H9 (cell line): ENCODE data around the gene RSF1. TPM values are rescaled to one million over a fixed set of nuclear protein-coding genes. Genes with fewer than 3 reads are reported as not detected.

Source experiments
- DNase-seq: peaks from one replicate; pipeline ENCODE4 v3.0.0-alpha.2; 2017
- H2AFZ ChIP-seq: one replicate; pipeline ENCODE4 v1.6.1; 2013; ENCODE audit warnings: mild to moderate bottlenecking, low read length, control low read depth, moderate library complexity
- H2AK5ac ChIP-seq: 2 replicates; pipeline ENCODE4 v1.6.1; 2013; ENCODE audit warnings: low read length, control low read depth, mixed read lengths; ENCODE audit not compliant: insufficient read length
- H2BK120ac ChIP-seq: one replicate; pipeline ENCODE4 v1.6.1; 2013; ENCODE audit warnings: low read depth, mild to moderate bottlenecking, low read length, control low read depth, inconsistent platforms; ENCODE audit not compliant: poor library complexity, severe bottlenecking
- H2BK12ac ChIP-seq: 2 replicates; pipeline ENCODE4 v1.6.1; 2013; ENCODE audit warnings: low read length, control low read depth, mixed read lengths, low read depth; ENCODE audit not compliant: insufficient read length
- H2BK15ac ChIP-seq: 2 replicates; pipeline ENCODE4 v1.6.1; 2013; ENCODE audit warnings: low read depth, low read length, control low read depth
- H2BK20ac ChIP-seq: one replicate; pipeline ENCODE4 v1.6.1; 2013; ENCODE audit warnings: low read depth, mild to moderate bottlenecking, low read length, control low read depth, inconsistent platforms; ENCODE audit not compliant: poor library complexity, severe bottlenecking
- H2BK5ac ChIP-seq: 2 replicates; pipeline ENCODE4 v1.6.1; 2013; ENCODE audit warnings: low read length, control low read depth, mixed read lengths; ENCODE audit not compliant: insufficient read length
- H3K14ac ChIP-seq: 2 replicates; pipeline ENCODE4 v1.6.1; 2013; ENCODE audit warnings: low read length, control low read depth; ENCODE audit not compliant: insufficient read depth
- H3K18ac ChIP-seq: 2 replicates; pipeline ENCODE4 v1.6.1; 2013; ENCODE audit warnings: low read depth, mild to moderate bottlenecking, mixed read lengths, low read length, control low read depth; ENCODE audit not compliant: insufficient read length
- H3K23ac ChIP-seq: 2 replicates; pipeline ENCODE4 v1.6.1; 2013; ENCODE audit warnings: low read length, control low read depth, mixed read lengths, low read depth; ENCODE audit not compliant: insufficient read length
- H3K23me2 ChIP-seq: 2 replicates; pipeline ENCODE4 v1.6.1; 2013; ENCODE audit warnings: low read depth, mild to moderate bottlenecking, mixed read lengths, low read length, control low read depth; ENCODE audit not compliant: insufficient read length, poor library complexity, severe bottlenecking
- H3K27ac ChIP-seq: 2 replicates; pipeline ENCODE4 v1.5.1; 2013; ENCODE audit warnings: low read length, control low read depth, mixed read lengths, low read depth; ENCODE audit not compliant: insufficient read length
- H3K27me3 ChIP-seq: 2 replicates; pipeline ENCODE4 v1.6.1; 2013; ENCODE audit warnings: low read length, control low read depth, inconsistent platforms; ENCODE audit not compliant: insufficient read depth
- H3K4ac ChIP-seq: 2 replicates; pipeline ENCODE4 v1.6.1; 2013; ENCODE audit warnings: low read depth, mild to moderate bottlenecking, control low read depth, inconsistent platforms, low read length, moderate library complexity
- H3K4me1 ChIP-seq: 2 replicates; pipeline ENCODE4 v1.6.1; 2013; ENCODE audit warnings: low read length, control low read depth, inconsistent platforms; ENCODE audit not compliant: insufficient read depth
- H3K4me2 ChIP-seq: 2 replicates; pipeline ENCODE4 v1.6.1; 2013; ENCODE audit warnings: low read length, control low read depth, mixed read lengths; ENCODE audit not compliant: insufficient read length, insufficient read depth
- H3K56ac ChIP-seq: 2 replicates; pipeline ENCODE4 v1.6.1; 2013; ENCODE audit warnings: low read depth, mild to moderate bottlenecking, mixed read lengths, low read length, control low read depth; ENCODE audit not compliant: insufficient read length
- H3K79me1 ChIP-seq: 2 replicates; pipeline ENCODE4 v1.6.1; 2013; ENCODE audit warnings: low read depth, mild to moderate bottlenecking, moderate library complexity, low read length, control low read depth, inconsistent platforms; ENCODE audit not compliant: insufficient read depth, poor library complexity, severe bottlenecking
- H3K79me2 ChIP-seq: 2 replicates; pipeline ENCODE4 v1.6.1; 2013; ENCODE audit warnings: low read length, control low read depth, inconsistent platforms; ENCODE audit not compliant: insufficient read depth
- H3K9ac ChIP-seq: 2 replicates; pipeline ENCODE4 v1.6.1; 2013; ENCODE audit warnings: low read length, control low read depth, mixed read lengths; ENCODE audit not compliant: insufficient read length; ENCODE audit errors: extremely low read depth
- H3K9me3 ChIP-seq: one replicate; pipeline ENCODE4 v1.6.1; 2013; ENCODE audit warnings: low read depth, low read length, inconsistent platforms; ENCODE audit not compliant: control insufficient read depth
- H3T11ph ChIP-seq: one replicate; pipeline ENCODE4 v1.6.1; 2013; ENCODE audit warnings: mild to moderate bottlenecking, low read length, control low read depth, inconsistent platforms
- H4K20me1 ChIP-seq: one replicate; pipeline ENCODE4 v1.6.1; 2013; ENCODE audit not compliant: control insufficient read depth, insufficient read length, insufficient read depth
- H4K5ac ChIP-seq: 2 replicates; pipeline ENCODE4 v1.6.1; 2013; ENCODE audit warnings: low read depth, mild to moderate bottlenecking, mixed read lengths, low read length, control low read depth; ENCODE audit not compliant: insufficient read length
- H4K8ac ChIP-seq: replicated peaks from 2 replicates; pipeline ENCODE4 v1.6.1; 2013; ENCODE audit warnings: low read length, control low read depth, mixed read lengths, low read depth; ENCODE audit not compliant: insufficient read length
- H4K91ac ChIP-seq: 2 replicates; pipeline ENCODE4 v1.6.1; 2013; ENCODE audit warnings: low read depth, mild to moderate bottlenecking, moderate library complexity, mixed read lengths, low read length, control low read depth; ENCODE audit not compliant: insufficient read length
- H3K27ac Mint-ChIP-seq, 3 experiments: 2 replicates in 2 of 3; 3 replicates in 1 of 3; pipeline ENCODE4 v1.8.0; 2020 to 2021; ENCODE audit warnings: mixed read lengths in 3 of 3, mild to moderate bottlenecking in 1 of 3, moderate library complexity in 1 of 3
- H3K27me3 Mint-ChIP-seq: 2 replicates; pipeline ENCODE4 v1.8.0; 2021; ENCODE audit warnings: low read depth, mild to moderate bottlenecking, moderate library complexity, mixed read lengths
- H3K36me3 Mint-ChIP-seq, 3 experiments: 2 replicates in 2 of 3; 3 replicates in 1 of 3; pipeline ENCODE4 v1.8.0; 2020 to 2021; ENCODE audit warnings: low read depth in 3 of 3, mixed read lengths in 3 of 3; ENCODE audit not compliant: insufficient read depth in 1 of 3
- H3K4me1 Mint-ChIP-seq, 2 experiments: 2 replicates each; pipeline ENCODE4 v1.8.0; 2020; ENCODE audit warnings: mixed read lengths in 2 of 2
- H3K4me3 Mint-ChIP-seq, 2 experiments: 2 replicates in 1 of 2; 3 replicates in 1 of 2; pipeline ENCODE4 v1.8.0; 2020 to 2021; ENCODE audit warnings: mild to moderate bottlenecking in 2 of 2, mixed read lengths in 2 of 2, moderate library complexity in 1 of 2
- H3K9me3 Mint-ChIP-seq, 2 experiments: 2 replicates in 1 of 2; 3 replicates in 1 of 2; pipeline ENCODE4 v1.8.0; 2020; ENCODE audit warnings: mild to moderate bottlenecking in 2 of 2, mixed read lengths in 2 of 2, moderate library complexity in 1 of 2
- CTCF ChIP-seq: fragments of 200-600 bp; sonication (generic); conservative IDR thresholded peaks from 3 replicates; pipeline ENCODE4 v1.8.0; 2021; ENCODE audit warnings: antibody characterized with exemption, mild to moderate bottlenecking
- WGBS: extraction: QIAGEN DNeasy Blood & Tissue Kit; methylation state at CpG from one replicate; pipeline ENCODE4 v1.1.7; 2013; ENCODE audit warnings: missing lambda C conversion rate, low lambda C conversion rate, mixed read lengths; ENCODE audit not compliant: insufficient read length; ENCODE audit errors: extremely low coverage; 5-methylcytosine and 5-hydroxymethylcytosine counted together
- total RNA-seq: library from RNA; stranded (reverse); gene quantifications from 2 replicates; pipeline ENCODE4 v1.2.1, GENCODE V29; 2021

The RSF1 gene
- total RNA-seq, 1 experiment from 2014 or later, result 82.6 TPM

- H2BK15ac ChIP-seq, result no peak overlapping the region
- H3K9ac ChIP-seq, result no peak overlapping the region
- H3K4ac ChIP-seq, result no peak overlapping the region
- H3K9me3 ChIP-seq, result peaks cover 12% of the 10 kb centered on the region
- H3T11ph ChIP-seq, result no peak overlapping the region
- TF ChIP-seq CTCF, result no peak
- no peaks in the 10 kb centered on the region for H3K4me1 ChIP-seq
- no peak overlapping the region for H4K91ac ChIP-seq
- no peak overlapping the region for H3K14ac ChIP-seq
- no peak overlapping the region for H3K18ac ChIP-seq
- no peak for DNase-seq
- no peak overlapping the region for H3K23ac ChIP-seq
- H4K8ac ChIP-seq, result no peak overlapping the region
- no peak overlapping the region for H3K4me2 ChIP-seq
- no peak overlapping the region for H2BK20ac ChIP-seq
- H2BK12ac ChIP-seq, result no peak overlapping the region
- Mint-ChIP-seq H3K4me3 (no peak overlapping the region), H3K4me1 (peaks cover 0 to 3% of the 10 kb centered on the region in 2 experiments; a peak in 2 of 4 replicates), H3K36me3 (peaks cover 23 to 41% (median 38%) of the 10 kb centered on the region in 3 experiments), H3K9me3 (peaks cover 10 to 12% of the 10 kb centered on the region in 2 experiments), H3K27me3 (no peaks in the 10 kb centered on the region), H3K27ac (no peak overlapping the region)
- WGBS, result no CpG with 5 or more reads among the region's 2 CpGs
- no peaks in the 10 kb centered on the region for H3K27me3 ChIP-seq
- no peaks in the 10 kb centered on the region for H4K20me1 ChIP-seq
- no peak overlapping the region for H2AFZ ChIP-seq
- H2BK120ac ChIP-seq, result no peak overlapping the region
- H3K79me1 ChIP-seq, result no peaks in the 10 kb centered on the region
- H3K79me2 ChIP-seq, result no peaks in the 10 kb centered on the region
- no peak overlapping the region for H2BK5ac ChIP-seq
- H3K23me2 ChIP-seq, result no peaks in the 10 kb centered on the region
- no peak overlapping the region for H2AK5ac ChIP-seq
- no peak overlapping the region for H3K56ac ChIP-seq
- H4K5ac ChIP-seq, result no peak overlapping the region
- H3K27ac ChIP-seq, result no peak overlapping the region
Observed at GRCh38 chr11:77726524-77726923, 94.0 kb downstream of the RSF1 start.
